Neural cell (in vitro differentiated cells): ENCODE measurements around the gene LTA4H. TPM values are rescaled to one million over a fixed set of nuclear protein-coding genes. Genes with fewer than 3 reads are reported as not detected.

ENCODE experiments used
- H2AFZ ChIP-seq: fragments of 200-600, 300-800 bp; sonication (generic), shearing (Covaris generic); 2 replicates; pipeline ENCODE4 v1.6.0; 2014; ENCODE audit warnings: low read depth, mild to moderate bottlenecking, antibody characterized with exemption, low read length, moderate library complexity
- H3F3A ChIP-seq: fragments of 200-600 bp; shearing (Covaris generic); 2 replicates; pipeline ENCODE4 v1.6.1; 2016; ENCODE audit warnings: mild to moderate bottlenecking, moderate library complexity, mixed read lengths, antibody characterized with exemption, low read length; ENCODE audit not compliant: insufficient read depth, poor library complexity, severe bottlenecking
- H3K27ac ChIP-seq: fragments of 200-600, 300-800 bp; sonication (generic), shearing (Covaris generic); 2 replicates; pipeline ENCODE4 v1.5.1; 2014; ENCODE audit warnings: mild to moderate bottlenecking, low read length, moderate library complexity
- H3K27me3 ChIP-seq: fragments of 300-800, 200-600 bp; sonication (generic), shearing (Covaris generic); 2 replicates; pipeline ENCODE4 v1.6.0; 2014; ENCODE audit warnings: mild to moderate bottlenecking, low read depth, low read length, moderate library complexity; ENCODE audit not compliant: insufficient read depth
- H3K36me3 ChIP-seq: fragments of 300-800, 200-600 bp; sonication (generic), shearing (Covaris generic); 2 replicates; pipeline ENCODE4 v1.5.1; 2014; ENCODE audit warnings: mild to moderate bottlenecking, antibody characterized with exemption, low read length, moderate library complexity; ENCODE audit not compliant: insufficient read depth
- H3K4me2 ChIP-seq: fragments of 300-800, 200-600 bp; sonication (generic), shearing (Covaris generic); 2 replicates; pipeline ENCODE4 v1.6.0; 2014; ENCODE audit warnings: mild to moderate bottlenecking, low read length
- H3K4me3 ChIP-seq: fragments of 300-800, 200-600 bp; sonication (generic), shearing (Covaris generic); 2 replicates; pipeline ENCODE4 v1.5.1; 2014; ENCODE audit warnings: mild to moderate bottlenecking, low read length, moderate library complexity
- H3K79me2 ChIP-seq: fragments of 200-600 bp; shearing (Covaris generic); replicated peaks from 2 replicates; pipeline ENCODE4 v1.6.0; 2014; ENCODE audit warnings: mild to moderate bottlenecking, low read length, moderate library complexity; ENCODE audit not compliant: insufficient read depth
- H3K9ac ChIP-seq: fragments of 300-800, 200-600 bp; sonication (generic), shearing (Covaris generic); 2 replicates; pipeline ENCODE4 v1.6.1; 2016; ENCODE audit warnings: mild to moderate bottlenecking, low read length, mixed read lengths
- H3K9me2 ChIP-seq: fragments of 200-600 bp; shearing (Covaris generic); 2 replicates; pipeline ENCODE4 v1.6.1; 2016; ENCODE audit warnings: mild to moderate bottlenecking, low read length, mixed read lengths; ENCODE audit not compliant: insufficient read depth
- H3K9me3 ChIP-seq: fragments of 200-600, 300-800 bp; sonication (generic), shearing (Covaris generic); 2 replicates; pipeline ENCODE4 v1.6.1; 2016; ENCODE audit warnings: mild to moderate bottlenecking, mixed run types, low read length, moderate library complexity, mixed read lengths
- H4K20me1 ChIP-seq: fragments of 200-600 bp; shearing (Covaris generic); 2 replicates; pipeline ENCODE4 v1.6.1; 2016; ENCODE audit warnings: mild to moderate bottlenecking, mixed run types; ENCODE audit not compliant: insufficient read depth
- CTCF ChIP-seq: fragments of 450-650 bp; IDR thresholded peaks from 2 replicates; pipeline ENCODE4 v1.5.1; 2014; ENCODE audit warnings: antibody characterized with exemption, mild to moderate bottlenecking, moderate library complexity; ENCODE audit not compliant: poor library complexity, severe bottlenecking
- EP300 ChIP-seq: fragments of 450-650 bp; conservative IDR thresholded peaks from 2 replicates; pipeline ENCODE4 v1.6.1; 2014; ENCODE audit warnings: antibody characterized with exemption, mild to moderate bottlenecking, moderate library complexity; ENCODE audit not compliant: poor library complexity, severe bottlenecking
- EZH2 ChIP-seq: fragments of 200-600, 300-800 bp; shearing (Covaris generic), sonication (generic); IDR thresholded peaks from 2 replicates; pipeline ENCODE4 v1.6.1; 2014; ENCODE audit warnings: antibody characterized with exemption, low read length, borderline replicate concordance, mild to moderate bottlenecking; ENCODE audit not compliant: insufficient read depth, poor library complexity, severe bottlenecking
- MXI1 ChIP-seq: fragments of 450-650 bp; conservative IDR thresholded peaks from 2 replicates; pipeline ENCODE4 v1.6.1; 2014; ENCODE audit warnings: antibody characterized with exemption, mild to moderate bottlenecking; ENCODE audit not compliant: poor library complexity, severe bottlenecking
- POLR2AphosphoS5 ChIP-seq: IDR thresholded peaks from 2 replicates; pipeline ENCODE4 v1.6.1; 2012
- RAD21 ChIP-seq: fragments of 450-650 bp; conservative IDR thresholded peaks from 2 replicates; pipeline ENCODE4 v1.6.1; 2014; ENCODE audit warnings: antibody characterized with exemption, mild to moderate bottlenecking, moderate library complexity
- REST ChIP-seq: IDR thresholded peaks from 2 replicates; pipeline ENCODE4 v1.6.1; 2012; ENCODE audit warnings: borderline replicate concordance
- SMC3 ChIP-seq: fragments of 450-650 bp; conservative IDR thresholded peaks from 2 replicates; pipeline ENCODE4 v1.6.1; 2014; ENCODE audit warnings: antibody characterized with exemption, mild to moderate bottlenecking, moderate library complexity; ENCODE audit not compliant: poor library complexity
- TAF1 ChIP-seq: IDR thresholded peaks from 2 replicates; pipeline ENCODE4 v1.6.1; 2012; ENCODE audit warnings: low read depth
- polyA plus RNA-seq: library from polyadenylated mRNA; depleted of rRNA; stranded (reverse); fragments of >200 nt; gene quantifications from 2 replicates; pipeline ENCODE4 v1.2.3, GENCODE V29; 2014

LTA4H gene
- polyA plus RNA-seq, 1 donor from 2014 or later, result 55.3 TPM

GRCh38 chr12:95967301-95967700, 68.1 kb downstream of the LTA4H start:
- no peaks in the 10 kb centered on the region for H3K9me3 ChIP-seq
- no peak overlapping the region for H2AFZ ChIP-seq
- H3K4me2 ChIP-seq, result no peak overlapping the region
- H3F3A ChIP-seq, result no peaks in the 10 kb centered on the region
- no peaks in the 10 kb centered on the region for H3K36me3 ChIP-seq
- no peaks in the 10 kb centered on the region for H3K9me2 ChIP-seq
- no peaks in the 10 kb centered on the region for H4K20me1 ChIP-seq
- H3K27ac ChIP-seq, result no peak overlapping the region
- no peaks in the 10 kb centered on the region for H3K79me2 ChIP-seq
- no peak overlapping the region for H3K4me3 ChIP-seq
- no peak for TF ChIP-seq EZH2
- no peak for TF ChIP-seq RAD21
- TF ChIP-seq MXI1, result no peak
- no peak for TF ChIP-seq EP300
- TF ChIP-seq POLR2AphosphoS5, result no peak
- no peak for TF ChIP-seq REST
- TF ChIP-seq TAF1, result no peak
- TF ChIP-seq CTCF, result no peak
- no peak for TF ChIP-seq SMC3
- no peak overlapping the region for H3K9ac ChIP-seq
- H3K27me3 ChIP-seq, result no peaks in the 10 kb centered on the region

- Histone ChIP-seq H3K9ac (no peak overlapping the region), H3K27me3 (no peaks in the 10 kb centered on the region), H3K79me2 (no peaks in the 10 kb centered on the region), H3K9me3 (no peaks in the 10 kb centered on the region), H4K20me1 (no peaks in the 10 kb centered on the region), H3K27ac (no peak overlapping the region), H3F3A (no peaks in the 10 kb centered on the region), H3K4me3 (no peak overlapping the region), H3K9me2 (no peaks in the 10 kb centered on the region), H2AFZ (no peak overlapping the region), H3K4me2 (no peak overlapping the region), H3K36me3 (no peaks in the 10 kb centered on the region)
- TF ChIP-seq MXI1, result no peak
- TF ChIP-seq SMC3, result no peak
- no peak for TF ChIP-seq EZH2
These were observed 69.0 kb downstream of the LTA4H start for GRCh38 chr12:95966287-95966870.

GRCh38 chr12:95963096-95963495, 72.3 kb downstream of the LTA4H start:
- Histone ChIP-seq H3F3A (no peaks in the 10 kb centered on the region), H3K9me2 (no peaks in the 10 kb centered on the region), H3K4me3 (no peak overlapping the region), H3K9me3 (no peaks in the 10 kb centered on the region), H3K27me3 (no peaks in the 10 kb centered on the region), H3K79me2 (no peaks in the 10 kb centered on the region), H3K4me2 (no peak overlapping the region), H4K20me1 (no peaks in the 10 kb centered on the region), H2AFZ (no peak overlapping the region), H3K27ac (no peak overlapping the region), H3K36me3 (no peaks in the 10 kb centered on the region), H3K9ac (no peak overlapping the region)
- TF ChIP-seq SMC3 (no peak), REST (no peak), EZH2 (no peak), EP300 (no peak), RAD21 (no peak), CTCF (no peak), POLR2AphosphoS5 (no peak), TAF1 (no peak), MXI1 (no peak)
